ENCODE data around the gene PTTG1. TPM values are rescaled to one million over a fixed set of nuclear protein-coding genes. Genes with fewer than 3 reads are reported as not detected.

Gene PTTG1
- total RNA-seq, 2 experiments from 2014 or later = 15.1 to 17.6 TPM

DNA sequence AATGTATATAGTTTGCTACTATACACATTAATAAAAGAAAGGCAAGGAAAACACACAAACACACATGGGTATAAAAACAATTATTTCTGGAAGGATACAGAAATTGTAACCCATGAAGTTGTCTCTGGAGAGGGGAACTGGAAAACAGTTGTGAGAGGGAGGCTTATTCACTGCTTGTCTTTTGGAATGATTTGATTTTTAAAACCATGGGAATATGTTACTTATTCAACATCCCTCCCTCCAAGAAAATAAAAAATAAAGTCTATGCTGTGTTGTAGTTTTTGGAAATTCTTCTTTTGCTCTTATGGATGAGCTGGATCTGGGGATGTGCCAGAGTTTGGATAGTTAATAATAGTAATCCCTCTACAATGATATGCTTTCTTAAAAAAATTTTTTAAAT is 45.2 kb upstream of the PTTG1 start:
- H3K36me3 Mint-ChIP-seq (ENCODE audit: low read depth) = no peaks in the 10 kb centered on the region
- no peaks in the 10 kb centered on the region for H3K36me3 ChIP-seq (ENCODE audit: insufficient read depth, low read length)
- no peak overlapping the region for H3K4me3 ChIP-seq (ENCODE audit: low read length)
- no peak for DNase-seq
- intact Hi-C loops (cut with DNase I, micrococcal nuclease) = no loop called here
- TF ChIP-seq CTCF (IDR thresholded peaks at IDR 0.05) = no peak
- H3K9me3 Mint-ChIP-seq = no peaks in the 10 kb centered on the region
- H3K9me3 ChIP-seq (ENCODE audit: control insufficient read depth in 1 of 2, insufficient read depth in 1 of 2, low read length in 2 of 2) = no peaks in the 10 kb centered on the region
- H3K27me3 ChIP-seq (ENCODE audit: control insufficient read depth in 1 of 2, insufficient read depth in 2 of 2, low read length in 2 of 2) = peaks cover 11 to 24% of the 10 kb centered on the region in 2 experiments
- peaks cover 71% of the 10 kb centered on the region for H3K27me3 Mint-ChIP-seq
- H3K4me1 ChIP-seq (ENCODE audit: insufficient read depth, low read length) = no peaks in the 10 kb centered on the region
- H3K4me3 Mint-ChIP-seq = no peak overlapping the region
- H3K27ac ChIP-seq (ENCODE audit: low read depth in 1 of 2, low read length in 2 of 2) = no peak overlapping the region
- POLR2A ChIA-PET = no interaction called here
- no peaks in the 10 kb centered on the region for H3K4me1 Mint-ChIP-seq (ENCODE audit: low read depth)
- CTCF ChIA-PET = interaction anchor here (1.2 kb wide), 1 partner anchor 354 kb away, joined by 4 read pairs; no protein-coding TSS in a partner anchor
- no peak overlapping the region for H3K27ac Mint-ChIP-seq
- ATAC-seq (ENCODE audit: poor library complexity) = no peak

DNA sequence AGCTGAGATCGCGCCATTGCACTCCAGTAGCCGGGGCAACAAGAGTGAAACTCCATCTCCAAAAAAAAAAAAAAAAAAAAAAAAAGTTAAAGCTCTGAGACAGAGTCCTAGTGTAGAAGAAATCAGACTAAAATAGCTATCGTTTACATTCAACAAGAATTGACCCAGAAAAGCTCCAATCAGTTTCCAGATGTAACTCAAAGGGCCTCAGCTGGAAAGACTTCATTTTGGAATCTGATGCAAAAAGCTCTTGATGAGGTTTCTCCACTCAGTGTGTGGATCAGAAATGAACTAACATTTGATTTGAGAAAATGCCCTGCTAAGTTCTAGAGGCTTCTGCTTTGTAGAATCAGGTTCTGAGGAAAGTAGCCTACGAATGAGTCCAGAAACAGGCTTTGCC is 44.0 kb upstream of the PTTG1 start:
- Histone ChIP-seq H3K36me3 (ENCODE audit: insufficient read depth, low read length) (no peaks in the 10 kb centered on the region), H3K4me3 (ENCODE audit: low read length) (no peak overlapping the region), H3K27ac (ENCODE audit: low read depth in 1 of 2, low read length in 2 of 2) (no peak overlapping the region), H3K27me3 (ENCODE audit: control insufficient read depth in 1 of 2, insufficient read depth in 2 of 2, low read length in 2 of 2) (peaks cover 8 to 16% of the 10 kb centered on the region in 2 experiments), H3K9me3 (ENCODE audit: control insufficient read depth in 1 of 2, insufficient read depth in 1 of 2, low read length in 2 of 2) (no peaks in the 10 kb centered on the region), H3K4me1 (ENCODE audit: insufficient read depth, low read length) (no peaks in the 10 kb centered on the region)
- ATAC-seq (ENCODE audit: poor library complexity) = no peak
- TF ChIP-seq CTCF (IDR thresholded peaks at IDR 0.05) = no peak
- Mint-ChIP-seq H3K27me3 (peaks cover 59% of the 10 kb centered on the region), H3K9me3 (no peaks in the 10 kb centered on the region), H3K36me3 (ENCODE audit: low read depth) (no peaks in the 10 kb centered on the region), H3K4me1 (ENCODE audit: low read depth) (no peaks in the 10 kb centered on the region), H3K4me3 (no peak overlapping the region), H3K27ac (no peak overlapping the region)
- ChIA-PET CTCF (interaction anchor here (0.6 kb wide), 2 partner anchors 19 to 1459 kb away, joined by 3 to 4 read pairs; no protein-coding TSS in a partner anchor), POLR2A (no interaction called here)
- intact Hi-C loops (cut with DNase I, micrococcal nuclease) = no loop called here
- no peak for DNase-seq

GRCh38 chr5:160378330-160378729 is 43.3 kb upstream of the PTTG1 start:
- no peak for ATAC-seq (ENCODE audit: poor library complexity)
- no peak for DNase-seq
- no peaks in the 10 kb centered on the region for H3K36me3 Mint-ChIP-seq (ENCODE audit: low read depth)
- Histone ChIP-seq H3K4me1 (ENCODE audit: insufficient read depth, low read length) (no peaks in the 10 kb centered on the region), H3K4me3 (ENCODE audit: low read length) (no peak overlapping the region), H3K27me3 (ENCODE audit: control insufficient read depth in 1 of 2, insufficient read depth in 2 of 2, low read length in 2 of 2) (peaks cover 5 to 16% of the 10 kb centered on the region in 2 experiments), H3K27ac (ENCODE audit: low read depth in 1 of 2, low read length in 2 of 2) (no peak overlapping the region), H3K36me3 (ENCODE audit: insufficient read depth, low read length) (no peaks in the 10 kb centered on the region), H3K9me3 (ENCODE audit: control insufficient read depth in 1 of 2, insufficient read depth in 1 of 2, low read length in 2 of 2) (no peaks in the 10 kb centered on the region)
- no peak overlapping the region for H3K4me3 Mint-ChIP-seq
- H3K27ac Mint-ChIP-seq = no peak overlapping the region
- H3K4me1 Mint-ChIP-seq (ENCODE audit: low read depth) = no peaks in the 10 kb centered on the region
- no peaks in the 10 kb centered on the region for H3K9me3 Mint-ChIP-seq
- no peak for TF ChIP-seq CTCF (IDR thresholded peaks at IDR 0.05)
- CTCF ChIA-PET = no interaction called here
- H3K27me3 Mint-ChIP-seq = peaks cover 55% of the 10 kb centered on the region
- POLR2A ChIA-PET = no interaction called here
- intact Hi-C loops (cut with DNase I, micrococcal nuclease) = no loop called here

All from CD4-positive, alpha-beta T cell (primary cell).